ENCODE results near the gene BRD3OS.

The BRD3OS gene

DNA sequence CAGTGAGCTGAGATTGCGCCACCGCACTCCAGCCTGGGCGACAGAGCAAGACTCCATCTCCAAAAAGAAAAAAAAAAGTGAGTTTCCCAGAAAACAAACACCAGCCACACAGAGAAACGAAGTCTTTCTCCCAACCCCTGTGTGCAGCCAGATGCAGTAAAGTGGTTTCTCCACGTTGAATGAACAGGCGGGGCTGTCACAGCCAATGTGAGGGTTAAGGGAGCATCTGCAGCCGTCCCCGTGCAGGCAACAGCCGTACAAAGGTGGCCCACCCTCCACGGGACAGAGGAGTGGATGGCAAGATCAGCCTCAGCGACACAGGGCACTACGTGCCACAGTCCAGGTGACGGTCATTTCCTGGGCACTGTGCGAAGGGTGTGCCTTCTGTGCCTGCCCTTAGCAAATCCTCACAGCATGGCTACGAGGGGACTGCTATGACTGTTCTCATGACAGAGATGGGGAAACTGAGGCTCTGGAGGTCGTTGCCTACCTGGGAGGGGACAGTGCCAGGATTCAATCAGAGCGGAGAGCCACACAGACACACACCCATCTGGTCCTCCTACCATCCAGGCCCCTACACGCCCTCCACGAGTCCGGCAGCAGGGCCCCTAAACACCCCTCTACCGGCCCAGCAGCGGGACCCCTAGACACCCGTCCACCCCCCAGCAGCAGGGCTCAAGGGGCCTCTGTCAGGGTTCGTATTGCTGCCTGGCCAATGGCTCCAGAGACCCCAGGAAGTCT is 35.5 kb upstream of the BRD3OS start:
- Histone ChIP-seq H3K27me3 (replicated peaks in 2 of 5; ENCODE audit: control insufficient read depth in 4 of 5, insufficient read depth in 5 of 5, low read length in 4 of 5) (peaks cover 0 to 53% (median 29%) of the 10 kb centered on the region in 5 experiments), H3K27ac (ENCODE audit: insufficient read depth in 1 of 2, low read depth in 1 of 2, low read length in 2 of 2, poor library complexity in 1 of 2, severe bottlenecking in 2 of 2) (no peak overlapping the region), H3K9me3 (ENCODE audit: control extremely low read depth in 1 of 5, control insufficient read depth in 4 of 5, insufficient read depth in 2 of 5, low read depth in 1 of 5, low read length in 4 of 5) (no peaks in the 10 kb centered on the region), H3K4me1 (ENCODE audit: control extremely low read depth in 1 of 4, control insufficient read depth in 4 of 4, insufficient read depth in 4 of 4, low read length in 3 of 4) (peaks cover 0 to 32% (median 30%) of the 10 kb centered on the region in 4 experiments), H3K4me3 (ENCODE audit: control insufficient read depth in 1 of 7, extremely low read depth in 1 of 7, insufficient read depth in 4 of 7, low read depth in 2 of 7, low read length in 6 of 7) (no peak overlapping the region), H3K36me3 (ENCODE audit: control insufficient read depth in 4 of 4, insufficient read depth in 4 of 4, low read length in 3 of 4) (no peaks in the 10 kb centered on the region)
- WGBS (ENCODE audit: insufficient coverage): 95% methylated on average over 15 of the region's 24 CpGs
- CTCF ChIA-PET: interaction anchor here (0.6 to 1.5 kb wide), 2 partner anchors 155 to 208 kb away, joined by 3 to 8 read pairs; no protein-coding TSS in a partner anchor
- no peak for DNase-seq
- POLR2A ChIA-PET: no interaction called here

DNA sequence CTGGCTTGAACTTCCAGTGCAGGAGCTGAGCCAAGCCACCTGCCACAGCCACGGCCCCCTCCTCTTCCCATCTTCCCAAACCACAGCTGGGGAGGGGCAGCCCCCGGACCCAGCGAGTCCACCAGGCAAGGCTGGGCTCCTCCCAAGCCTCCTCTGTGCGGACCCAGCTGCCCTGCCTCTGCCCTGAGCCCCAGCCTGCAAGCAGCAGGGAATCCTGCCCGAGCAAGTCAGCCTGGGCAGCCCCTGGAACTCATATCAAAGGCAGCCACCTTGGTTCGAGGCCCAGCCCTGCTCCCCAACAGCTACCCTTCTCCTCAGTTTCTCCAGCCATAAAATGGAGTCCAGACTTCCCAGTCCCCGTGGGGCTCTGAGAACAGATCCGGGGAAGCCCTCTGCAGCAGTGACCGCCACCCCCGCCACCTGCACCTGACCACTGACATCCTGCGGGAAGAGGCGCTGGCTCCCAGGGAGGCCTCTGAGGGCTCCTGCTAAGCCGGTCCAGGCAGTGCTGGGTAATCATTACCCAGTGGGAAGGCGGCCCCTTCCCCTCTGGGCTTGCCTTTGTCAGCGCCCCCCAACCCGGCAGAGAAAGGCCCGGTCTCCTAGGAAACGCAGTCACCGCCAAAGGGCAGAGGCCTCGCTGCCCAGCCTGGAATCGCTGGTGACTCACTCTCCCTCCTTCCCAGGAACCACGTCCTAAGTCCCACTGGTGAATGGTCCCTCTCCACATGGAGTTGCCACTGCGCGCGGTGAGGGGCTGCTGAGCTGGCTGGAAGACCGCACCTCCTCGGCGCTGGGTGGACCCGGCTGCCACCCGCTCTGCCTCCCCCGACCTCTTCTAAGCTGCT is 34.7 kb upstream of the BRD3OS start:
- H3K27me3 ChIP-seq (replicated peaks in 2 of 5; ENCODE audit: control insufficient read depth in 4 of 5, insufficient read depth in 5 of 5, low read length in 4 of 5): peaks cover 0 to 54% (median 29%) of the 10 kb centered on the region in 5 experiments
- no peaks in the 10 kb centered on the region for H3K36me3 ChIP-seq (ENCODE audit: control insufficient read depth in 4 of 4, insufficient read depth in 4 of 4, low read length in 3 of 4)
- no peaks in the 10 kb centered on the region for H3K9me3 ChIP-seq (ENCODE audit: control extremely low read depth in 1 of 5, control insufficient read depth in 4 of 5, insufficient read depth in 2 of 5, low read depth in 1 of 5, low read length in 4 of 5)
- H3K4me1 ChIP-seq (ENCODE audit: control extremely low read depth in 1 of 4, control insufficient read depth in 4 of 4, insufficient read depth in 4 of 4, low read length in 3 of 4): peaks cover 0 to 32% (median 30%) of the 10 kb centered on the region in 4 experiments
- POLR2A ChIA-PET: no interaction called here
- DNase-seq: peak in 1 of 3 donors; percentile 24
- CTCF ChIA-PET: interaction anchor here (1.4 to 1.5 kb wide), 2 partner anchors 198 to 209 kb away, joined by 3 to 8 read pairs; no protein-coding TSS in a partner anchor
- WGBS (ENCODE audit: insufficient coverage): 59% methylated on average over 27 of the region's 31 CpGs
- peak overlapping the region in 4 of 7 experiments; percentile 67 to 78 (median 72) for H3K4me3 ChIP-seq (ENCODE audit: control insufficient read depth in 1 of 7, extremely low read depth in 1 of 7, insufficient read depth in 4 of 7, low read depth in 2 of 7, low read length in 6 of 7)
- no peak overlapping the region for H3K27ac ChIP-seq (ENCODE audit: insufficient read depth in 1 of 2, low read depth in 1 of 2, low read length in 2 of 2, poor library complexity in 1 of 2, severe bottlenecking in 2 of 2)

DNA sequence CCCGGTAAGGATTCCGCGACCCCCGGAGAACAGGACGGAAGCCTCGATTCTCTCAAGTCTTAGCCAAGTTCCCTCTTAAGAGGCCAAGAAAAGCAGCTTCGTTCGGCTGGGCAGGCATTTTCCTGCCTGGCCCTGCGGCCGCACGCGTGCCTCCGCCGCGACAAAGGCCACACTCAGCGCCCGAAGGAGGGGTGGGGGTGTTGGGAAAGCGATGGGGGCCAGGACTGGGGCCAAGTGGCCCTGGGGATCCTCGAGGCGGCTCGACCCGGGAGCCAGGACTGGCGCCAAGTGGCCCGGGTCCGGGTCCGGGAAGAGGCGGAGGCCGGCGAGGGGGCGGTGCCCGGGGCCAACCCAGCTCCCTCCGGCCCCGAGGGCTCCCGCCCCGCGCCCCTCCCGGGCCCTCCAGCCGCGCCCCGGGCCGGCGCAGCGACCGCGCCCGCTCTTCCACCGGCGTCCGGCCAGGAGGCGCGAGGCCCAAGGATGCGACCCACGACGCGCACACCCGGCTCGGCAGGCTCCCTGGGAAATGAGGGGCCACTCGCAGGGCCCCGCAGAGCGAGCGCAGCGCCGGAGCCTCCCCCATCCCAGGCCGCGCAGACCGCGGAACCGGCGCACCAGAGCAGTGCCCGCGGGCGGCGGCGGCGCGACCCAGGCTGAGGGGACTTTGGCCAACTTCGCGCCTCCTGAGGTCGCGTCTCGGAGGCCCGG is 33.9 kb upstream of the BRD3OS start:
- ChIA-PET CTCF (interaction anchor here (1.4 to 1.5 kb wide), 2 partner anchors 199 to 209 kb away, joined by 3 to 8 read pairs; no protein-coding TSS in a partner anchor), POLR2A (no interaction called here)
- H3K4me1 ChIP-seq (ENCODE audit: control extremely low read depth in 1 of 4, control insufficient read depth in 4 of 4, insufficient read depth in 4 of 4, low read length in 3 of 4): peaks cover 0 to 32% (median 30%) of the 10 kb centered on the region in 4 experiments
- H3K27ac ChIP-seq (ENCODE audit: insufficient read depth in 1 of 2, low read depth in 1 of 2, low read length in 2 of 2, poor library complexity in 1 of 2, severe bottlenecking in 2 of 2): no peak overlapping the region
- H3K36me3 ChIP-seq (ENCODE audit: control insufficient read depth in 4 of 4, insufficient read depth in 4 of 4, low read length in 3 of 4): no peaks in the 10 kb centered on the region
- peaks cover 0 to 57% (median 28%) of the 10 kb centered on the region in 5 experiments for H3K27me3 ChIP-seq (replicated peaks in 2 of 5; ENCODE audit: control insufficient read depth in 4 of 5, insufficient read depth in 5 of 5, low read length in 4 of 5)
- H3K9me3 ChIP-seq (ENCODE audit: control extremely low read depth in 1 of 5, control insufficient read depth in 4 of 5, insufficient read depth in 2 of 5, low read depth in 1 of 5, low read length in 4 of 5): no peaks in the 10 kb centered on the region
- H3K4me3 ChIP-seq (ENCODE audit: control insufficient read depth in 1 of 7, extremely low read depth in 1 of 7, insufficient read depth in 4 of 7, low read depth in 2 of 7, low read length in 6 of 7): peak overlapping the region in 6 of 7 experiments; percentile 28 to 78 (median 68)
- peak in 2 of 3 donors; percentile 22 to 28 for DNase-seq
- under 1% methylated on average over 42 of the region's 82 CpGs for WGBS (ENCODE audit: insufficient coverage)

DNA sequence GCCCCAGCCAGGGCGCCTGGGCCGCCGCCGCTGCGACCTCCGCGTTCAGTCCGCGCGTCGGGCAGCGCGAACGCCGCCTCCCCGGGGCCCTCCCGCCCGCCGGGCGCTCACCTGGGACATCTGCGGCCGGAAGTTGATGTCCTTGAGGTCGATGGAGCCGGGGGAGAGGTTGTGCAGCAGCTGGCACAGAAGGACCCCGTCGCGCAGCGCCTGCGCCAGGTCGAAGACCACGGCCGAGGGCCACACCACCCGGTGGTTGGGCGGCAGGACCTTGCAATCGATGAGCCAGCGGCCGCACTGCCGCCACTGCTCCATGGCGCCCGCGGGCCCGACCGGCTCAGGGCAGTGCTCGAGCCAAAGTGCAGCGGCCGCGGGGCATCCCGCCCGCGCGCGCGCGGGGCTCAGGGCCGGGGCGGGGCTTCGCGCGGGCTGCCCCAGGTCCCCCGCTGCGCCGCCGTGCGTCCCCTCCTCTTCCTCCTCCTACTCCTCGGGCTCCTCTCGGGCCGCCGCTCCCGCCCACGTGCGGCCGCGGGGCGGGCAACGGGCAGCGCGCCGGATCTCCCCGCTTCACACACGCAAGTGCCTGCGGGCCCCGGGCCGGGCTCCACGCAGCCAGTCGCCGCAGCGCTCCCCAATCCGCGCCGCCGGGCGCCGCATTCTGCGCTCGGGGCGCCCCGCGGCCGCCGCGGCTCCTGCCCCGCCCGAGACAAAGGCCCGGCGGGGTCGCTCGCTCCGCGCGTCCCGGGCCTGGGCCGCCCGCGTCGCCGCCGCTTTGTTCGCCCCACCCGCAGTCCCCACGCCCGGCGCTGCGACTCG is 33.1 kb upstream of the BRD3OS start, which contains the start of gene VAV2:
Gene VAV2, minus strand, starts transcription at position 361 of the 816 bp plus-strand sequence. Its CDS starts 46 bp downstream, at position 315.
- CTCF ChIA-PET: interaction anchor here (1.4 to 5.5 kb wide), 4 partner anchors 9 to 212 kb away, joined by 3 to 143 read pairs (median 50); no protein-coding TSS in a partner anchor
- Histone ChIP-seq H3K27me3 (replicated peaks in 2 of 5; ENCODE audit: control insufficient read depth in 4 of 5, insufficient read depth in 5 of 5, low read length in 4 of 5) (peaks cover 0 to 62% (median 31%) of the 10 kb centered on the region in 5 experiments), H3K9me3 (ENCODE audit: control extremely low read depth in 1 of 5, control insufficient read depth in 4 of 5, insufficient read depth in 2 of 5, low read depth in 1 of 5, low read length in 4 of 5) (no peaks in the 10 kb centered on the region), H3K4me3 (ENCODE audit: control insufficient read depth in 1 of 7, extremely low read depth in 1 of 7, insufficient read depth in 4 of 7, low read depth in 2 of 7, low read length in 6 of 7) (peak within 1 kb of the TSS; percentile 41 to 78 (median 67)), H3K4me1 (ENCODE audit: control extremely low read depth in 1 of 4, control insufficient read depth in 4 of 4, insufficient read depth in 4 of 4, low read length in 3 of 4) (peaks cover 0 to 32% (median 30%) of the 10 kb centered on the region in 4 experiments), H3K27ac (ENCODE audit: insufficient read depth in 1 of 2, low read depth in 1 of 2, low read length in 2 of 2, poor library complexity in 1 of 2, severe bottlenecking in 2 of 2) (no peak within 1 kb of the TSS), H3K36me3 (ENCODE audit: control insufficient read depth in 4 of 4, insufficient read depth in 4 of 4, low read length in 3 of 4) (no peaks in the 10 kb centered on the region)
- under 1% methylated on average over 87 of the region's 124 CpGs for WGBS (ENCODE audit: insufficient coverage)
- POLR2A ChIA-PET: no interaction called here
- DNase-seq: peak in 2 of 3 donors; percentile 33 to 38

DNA sequence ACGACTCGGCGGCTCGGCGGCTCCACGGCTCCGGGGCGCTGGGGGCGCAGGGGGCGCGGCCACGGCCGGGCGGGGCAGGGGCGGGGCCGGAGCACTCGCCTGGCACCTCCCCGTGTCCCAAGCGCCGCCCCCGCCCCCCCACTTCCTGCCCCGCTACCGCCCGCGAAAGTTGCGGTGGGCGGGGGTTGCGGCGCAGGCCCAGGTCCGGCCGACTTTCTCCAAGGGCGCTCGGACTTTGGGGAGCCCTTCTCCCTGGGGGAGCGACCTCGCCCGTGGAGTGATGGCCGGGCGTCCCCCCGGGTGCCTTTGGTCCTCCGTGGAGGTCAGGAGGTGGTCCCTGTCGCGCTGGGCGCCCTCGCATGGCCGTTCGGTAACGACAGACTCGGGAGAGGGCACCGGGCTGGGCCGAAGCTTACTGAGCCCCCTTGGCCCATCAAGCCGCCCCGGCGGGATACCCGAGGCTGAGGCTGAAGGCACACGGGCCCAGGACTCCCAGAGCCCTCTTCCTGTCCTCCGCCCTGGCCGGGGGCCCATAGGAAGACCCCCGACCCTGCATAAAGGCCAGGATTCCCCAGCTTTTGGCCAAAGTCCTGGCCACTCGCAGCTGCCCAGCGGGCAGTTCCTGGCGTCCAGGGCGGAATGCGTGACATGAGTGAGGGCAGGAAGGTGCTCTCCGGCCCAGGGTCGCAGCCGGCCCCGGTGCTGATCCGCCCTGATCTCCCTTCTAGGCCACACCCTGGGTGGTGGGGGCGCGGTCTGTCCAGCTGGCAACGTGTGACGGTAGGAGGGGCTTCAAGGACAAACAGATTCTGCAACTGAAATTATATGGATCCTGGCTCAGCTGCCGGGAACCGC is 32.3 kb upstream of the BRD3OS start:
- WGBS (ENCODE audit: insufficient coverage): under 1% methylated on average over 30 of the region's 74 CpGs
- Histone ChIP-seq H3K9me3 (ENCODE audit: control extremely low read depth in 1 of 5, control insufficient read depth in 4 of 5, insufficient read depth in 2 of 5, low read depth in 1 of 5, low read length in 4 of 5) (no peaks in the 10 kb centered on the region), H3K4me3 (ENCODE audit: control insufficient read depth in 1 of 7, extremely low read depth in 1 of 7, insufficient read depth in 4 of 7, low read depth in 2 of 7, low read length in 6 of 7) (peak overlapping the region; percentile 41 to 78 (median 67)), H3K27me3 (replicated peaks in 2 of 5; ENCODE audit: control insufficient read depth in 4 of 5, insufficient read depth in 5 of 5, low read length in 4 of 5) (peaks cover 0 to 59% (median 31%) of the 10 kb centered on the region in 5 experiments), H3K27ac (ENCODE audit: insufficient read depth in 1 of 2, low read depth in 1 of 2, low read length in 2 of 2, poor library complexity in 1 of 2, severe bottlenecking in 2 of 2) (no peak overlapping the region), H3K36me3 (ENCODE audit: control insufficient read depth in 4 of 4, insufficient read depth in 4 of 4, low read length in 3 of 4) (no peaks in the 10 kb centered on the region), H3K4me1 (ENCODE audit: control extremely low read depth in 1 of 4, control insufficient read depth in 4 of 4, insufficient read depth in 4 of 4, low read length in 3 of 4) (peaks cover 0 to 32% (median 30%) of the 10 kb centered on the region in 4 experiments)
- ChIA-PET POLR2A (interaction anchor here (1.0 kb wide), 1 partner anchor 211 kb away, joined by 6 read pairs; no protein-coding TSS in a partner anchor), CTCF (interaction anchor here (0.8 to 5.5 kb wide), 24 partner anchors 10 to 266 kb away, joined by 3 to 143 read pairs (median 5); partner anchors contain the start of gene BRD3OS)
- peak in 2 of 3 donors; percentile 51 to 61 for DNase-seq
